GM19395 (cell line): ENCODE measurements around the gene DAAM2.

ENCODE experiments used
- ATAC-seq: cut with Tn5 transposase; IDR thresholded peaks from one replicate; pipeline ENCODE4 v1.9.1; 2021; ENCODE audit warnings: mild to moderate bottlenecking, moderate library complexity; ENCODE audit not compliant: unreplicated experiment

The DAAM2 gene

GRCh38 chr6:39791850-39792539 is at the start of gene DAAM2:
Gene DAAM2 (plus strand): TSS chr6:39792376. CDS start chr6:39856303, 63,927 bp downstream.
- no peak for ATAC-seq

- no peak for ATAC-seq
Observed at GRCh38 chr6:39746795-39747194, 45.4 kb upstream of the DAAM2 start.

GRCh38 chr6:39752835-39753724 is 39.1 kb upstream of the DAAM2 start:
- no peak for ATAC-seq

- no peak for ATAC-seq
Observed at GRCh38 chr6:39753725-39754045, 38.5 kb upstream of the DAAM2 start.

- no peak for ATAC-seq
Observed at GRCh38 chr6:39754514-39755115, 37.6 kb upstream of the DAAM2 start.

GRCh38 chr6:39755231-39755630 is 36.9 kb upstream of the DAAM2 start:
- no peak for ATAC-seq

GRCh38 chr6:39756582-39756981 is 35.6 kb upstream of the DAAM2 start:
- ATAC-seq, result no peak

- no peak for ATAC-seq
Observed at GRCh38 chr6:39758905-39759605, 33.1 kb upstream of the DAAM2 start.

- ATAC-seq, result no peak
Observed at GRCh38 chr6:39760226-39760952, 31.8 kb upstream of the DAAM2 start.

GRCh38 chr6:39765508-39766065 is 26.6 kb upstream of the DAAM2 start:
- ATAC-seq, result no peak

- ATAC-seq, result no peak
Observed at GRCh38 chr6:39769012-39769411, 23.2 kb upstream of the DAAM2 start.

GRCh38 chr6:39770446-39770845 is 21.7 kb upstream of the DAAM2 start:
- no peak for ATAC-seq

- ATAC-seq, result no peak
Observed at GRCh38 chr6:39772559-39773273, 19.5 kb upstream of the DAAM2 start.

GRCh38 chr6:39773782-39774181 is 18.4 kb upstream of the DAAM2 start:
- ATAC-seq, result no peak

- no peak for ATAC-seq
Observed at GRCh38 chr6:39776581-39776980, 15.6 kb upstream of the DAAM2 start.

GRCh38 chr6:39777218-39777617 is 15.0 kb upstream of the DAAM2 start:
- ATAC-seq, result no peak

GRCh38 chr6:39777661-39778060 is 14.5 kb upstream of the DAAM2 start:
- no peak for ATAC-seq

- ATAC-seq, result no peak
Observed at GRCh38 chr6:39778581-39779255, 13.5 kb upstream of the DAAM2 start.

- no peak for ATAC-seq
Observed at GRCh38 chr6:39785281-39785680, 6.9 kb upstream of the DAAM2 start.
